IMR-90 (cell line): Measurements from ENCODE around the gene B9D1. TPM values are rescaled to one million over a fixed set of nuclear protein-coding genes. Genes with fewer than 3 reads are reported as not detected.

Source experiments
- ATAC-seq: fragments of 200-7000 bp; cut with Tn5 transposase; 2 replicates; pipeline ENCODE4 v1.9.1; 2020; ENCODE audit warnings: low read depth, mild to moderate bottlenecking, moderate library complexity
- BruUV-seq: library from RNA; stranded (reverse); fragments of 400-500 nt; replicated peaks from 2 replicates; lab custom pipeline; 2021; lab: Mats Ljungman, UMichigan
- CTCF ChIA-PET: fragments of 300-600 bp; formaldehyde crosslinking; extraction: SDS; loops from one replicate; lab custom pipeline; 2021; ENCODE audit warnings: antibody characterized with exemption; lab: Yijun Ruan, JAX
- POLR2A ChIA-PET: fragments of 300-600 bp; sonication (Branson Sonifier 250); formaldehyde crosslinking; loops from one replicate; lab custom pipeline; 2022; ENCODE audit warnings: antibody characterized with exemption; ENCODE audit not compliant: unreplicated experiment; lab: Charles Lee
- DNase-seq: peaks from one replicate; pipeline ENCODE4 v3.0.0; 2013
- H2AFZ ChIP-seq: replicated peaks from 2 replicates; pipeline ENCODE3; 2013; ENCODE audit warnings: low read length, mild to moderate bottlenecking; ENCODE audit not compliant: poor library complexity
- H2AK5ac ChIP-seq: 2 replicates; pipeline ENCODE4 v1.6.1; 2013; ENCODE audit warnings: low read depth, low read length, inconsistent platforms
- H2AK9ac ChIP-seq: replicated peaks from 2 replicates; pipeline ENCODE3; 2013; ENCODE audit warnings: mild to moderate bottlenecking, low read depth, low read length, moderate library complexity; ENCODE audit not compliant: poor library complexity
- H2BK120ac ChIP-seq: 2 replicates; pipeline ENCODE4 v1.6.1; 2013; ENCODE audit warnings: low read depth, low read length, inconsistent platforms
- H2BK15ac ChIP-seq: 3 replicates; pipeline ENCODE4 v1.6.1; 2013; ENCODE audit warnings: low read depth, low read length, inconsistent platforms
- H2BK20ac ChIP-seq: 2 replicates; pipeline ENCODE4 v1.6.1; 2013; ENCODE audit warnings: low read depth, mild to moderate bottlenecking, inconsistent platforms, low read length, moderate library complexity
- H2BK5ac ChIP-seq: 2 replicates; pipeline ENCODE4 v1.6.1; 2013; ENCODE audit warnings: mild to moderate bottlenecking, low read depth, low read length, inconsistent platforms; ENCODE audit not compliant: poor library complexity, severe bottlenecking
- H3K14ac ChIP-seq: replicated peaks from 2 replicates; pipeline ENCODE4 v1.6.1; 2013; ENCODE audit warnings: low read depth, low read length, inconsistent platforms
- H3K18ac ChIP-seq: 2 replicates; pipeline ENCODE4 v1.6.1; 2013; ENCODE audit warnings: low read depth, low read length, control low read depth
- H3K23ac ChIP-seq: 2 replicates; pipeline ENCODE4 v1.6.1; 2013; ENCODE audit warnings: low read depth, low read length, inconsistent platforms
- H3K27ac ChIP-seq: 2 replicates; pipeline ENCODE4 v1.5.1; 2013; ENCODE audit warnings: mild to moderate bottlenecking, control low read depth, low read length; ENCODE audit not compliant: insufficient read depth
- H3K27me3 ChIP-seq: 2 replicates; pipeline ENCODE4 v1.6.1; 2013; ENCODE audit warnings: low read length; ENCODE audit not compliant: control insufficient read depth, insufficient read depth
- H3K36me3 ChIP-seq: 2 replicates; pipeline ENCODE4 v1.6.1; 2013; ENCODE audit warnings: low read length, mixed read lengths; ENCODE audit not compliant: control insufficient read depth, insufficient read depth
- H3K4ac ChIP-seq: 2 replicates; pipeline ENCODE4 v1.6.1; 2013; ENCODE audit warnings: low read depth, low read length, inconsistent platforms
- H3K4me1 ChIP-seq: 2 replicates; pipeline ENCODE4 v1.6.1; 2013; ENCODE audit warnings: low read length, mixed read lengths; ENCODE audit not compliant: control insufficient read depth, insufficient read depth
- H3K4me2 ChIP-seq: 2 replicates; pipeline ENCODE4 v1.6.1; 2013; ENCODE audit warnings: low read depth, mild to moderate bottlenecking, control low read depth, low read length, moderate library complexity
- H3K4me3 ChIP-seq: 2 replicates; pipeline ENCODE4 v1.5.1; 2013; ENCODE audit warnings: low read depth, mild to moderate bottlenecking, control low read depth, low read length, moderate library complexity; ENCODE audit not compliant: insufficient read depth
- H3K56ac ChIP-seq: 2 replicates; pipeline ENCODE4 v1.6.1; 2013; ENCODE audit warnings: low read length, inconsistent platforms; ENCODE audit not compliant: insufficient read depth; ENCODE audit errors: extremely low read depth
- H3K79me1 ChIP-seq, 2 experiments: 2 replicates each; pipeline ENCODE4 v1.6.1; 2013; ENCODE audit warnings: low read length in 2 of 2, inconsistent platforms in 1 of 2, low read depth in 1 of 2
- H3K9ac ChIP-seq: 2 replicates; pipeline ENCODE4 v1.6.1; 2013; ENCODE audit warnings: low read depth, low read length, control low read depth
- H3K9me1 ChIP-seq: 2 replicates; pipeline ENCODE4 v1.6.1; 2013; ENCODE audit warnings: low read length, inconsistent platforms; ENCODE audit not compliant: insufficient read depth
- H3K9me3 ChIP-seq: 2 replicates; pipeline ENCODE4 v1.6.1; 2013; ENCODE audit warnings: low read length; ENCODE audit not compliant: control insufficient read depth, insufficient read depth
- H4K20me1 ChIP-seq: 2 replicates; pipeline ENCODE4 v1.6.1; 2013; ENCODE audit warnings: low read length, inconsistent platforms; ENCODE audit not compliant: insufficient read depth
- H4K5ac ChIP-seq: 2 replicates; pipeline ENCODE4 v1.6.1; 2013; ENCODE audit warnings: mild to moderate bottlenecking, low read depth, low read length, control low read depth
- H4K8ac ChIP-seq, 2 experiments: 2 replicates each; pipeline ENCODE4 v1.6.1; 2013; ENCODE audit warnings: low read depth in 2 of 2, low read length in 2 of 2, control low read depth in 1 of 2, inconsistent platforms in 1 of 2
- H4K91ac ChIP-seq: 2 replicates; pipeline ENCODE4 v1.6.1; 2013; ENCODE audit warnings: low read depth, low read length, inconsistent platforms; ENCODE audit not compliant: insufficient read depth
- BHLHE40 ChIP-seq: fragments of 150-350 bp; IDR thresholded peaks from 2 replicates; pipeline ENCODE4 v1.6.1; 2016; ENCODE audit warnings: mild to moderate bottlenecking, low read depth, low read length
- CEBPB ChIP-seq: IDR thresholded peaks from 2 replicates; pipeline ENCODE4 v1.6.1; 2012; ENCODE audit warnings: low read depth, low read length, improper control_type of control experiment
- CHD1 ChIP-seq: IDR thresholded peaks from 2 replicates; pipeline ENCODE4 v1.6.1; 2012; ENCODE audit warnings: low read depth, low read length, improper control_type of control experiment
- CTCF ChIP-seq: conservative IDR thresholded peaks from 2 replicates; pipeline ENCODE4 v1.5.1; 2012; ENCODE audit warnings: mild to moderate bottlenecking, low read depth, low read length, improper control_type of control experiment
- FOS ChIP-seq: fragments of 150-350 bp; IDR thresholded peaks from 2 replicates; pipeline ENCODE4 v1.6.1; 2016; ENCODE audit warnings: low read depth, low read length
- MAFK ChIP-seq: IDR thresholded peaks from 2 replicates; pipeline ENCODE4 v1.6.1; 2012; ENCODE audit warnings: low read depth, low read length, improper control_type of control experiment
- MAZ ChIP-seq: IDR thresholded peaks from 2 replicates; pipeline ENCODE4 v1.6.1; 2012; ENCODE audit warnings: low read depth, mild to moderate bottlenecking, low read length, improper control_type of control experiment, moderate library complexity, borderline replicate concordance
- MXI1 ChIP-seq: IDR thresholded peaks from 2 replicates; pipeline ENCODE4 v1.6.1; 2012; ENCODE audit warnings: low read depth, mild to moderate bottlenecking, low read length, moderate library complexity, borderline replicate concordance
- NFE2L2 ChIP-seq: fragments of 150-350 bp; IDR thresholded peaks from 2 replicates; pipeline ENCODE4 v1.6.1; 2016; ENCODE audit warnings: low read depth, mild to moderate bottlenecking, low read length
- POLR2A ChIP-seq: IDR thresholded peaks from 2 replicates; pipeline ENCODE4 v1.6.1; 2012; ENCODE audit warnings: mild to moderate bottlenecking, low read depth, low read length
- RAD21 ChIP-seq: IDR thresholded peaks from 2 replicates; pipeline ENCODE4 v1.6.1; 2012; ENCODE audit warnings: low read length, improper control_type of control experiment
- RCOR1 ChIP-seq: IDR thresholded peaks from 2 replicates; pipeline ENCODE4 v1.6.1; 2012; ENCODE audit warnings: mild to moderate bottlenecking, low read length, improper control_type of control experiment; ENCODE audit not compliant: insufficient replicate concordance
- RFX5 ChIP-seq: IDR thresholded peaks from 2 replicates; pipeline ENCODE4 v1.8.0; 2012; ENCODE audit warnings: low read depth, mild to moderate bottlenecking, low read length, moderate library complexity
- SMC3 ChIP-seq: fragments of 150-350 bp; IDR thresholded peaks from 2 replicates; pipeline ENCODE4 v1.6.1; 2016; ENCODE audit warnings: low read depth, mild to moderate bottlenecking, antibody characterized with exemption, low read length, moderate library complexity
- WGBS, 2 experiments: methylation state at CpG; one replicate each; pipeline versions ENCODE4 v1.1.5 to v1.1.7; 2013; ENCODE audit warnings: missing lambda C conversion rate in 2 of 2; ENCODE audit not compliant: insufficient read length in 1 of 2; ENCODE audit errors: extremely low coverage in 2 of 2; 5-methylcytosine and 5-hydroxymethylcytosine counted together
- dilution Hi-C: fragments of 300-500 bp; cut with HindIII; formaldehyde crosslinking; loops from one replicate; pipeline ENCODE4 v1.14.3; 2018; ENCODE audit warnings: low sequenced_read_pairs; ENCODE audit not compliant: unreplicated experiment
- in situ Hi-C: fragments of 300-500 bp; cut with MboI; formaldehyde crosslinking; loops from 3 replicates; pipeline ENCODE4 v1.14.3; 2019; ENCODE audit warnings: low sequenced_read_pairs, inconsistent platforms, mixed read lengths
- intact Hi-C: fragments of 100-400 bp; cut with micrococcal nuclease; formaldehyde crosslinking; loops from 2 replicates; pipeline ENCODE4 v1.10.0; 2022
- polyA plus RNA-seq, 3 experiments: library from polyadenylated mRNA; depleted of rRNA; stranded (reverse); fragments of >200 nt; gene quantifications; 2 replicates each; pipeline ENCODE4 v1.2.3, GENCODE V29; 2012; ENCODE audit warnings: low replicate concordance in 1 of 3
- total RNA-seq: library from RNA; depleted of rRNA; stranded (reverse); fragments of >200 nt; gene quantifications from 2 replicates; pipeline ENCODE4 v1.2.3, GENCODE V29; 2012
- TF ChIP-seq, protein P1 (sequence below): fragments of 150-350 bp; IDR thresholded peaks from 2 replicates; pipeline ENCODE4 v1.6.1; 2016; ENCODE audit warnings: low read depth, mild to moderate bottlenecking, low read length, moderate library complexity, borderline replicate concordance
- TF ChIP-seq, protein P2 (sequence below): fragments of 150-350 bp; IDR thresholded peaks from 2 replicates; pipeline ENCODE4 v1.6.1; 2017; ENCODE audit warnings: mild to moderate bottlenecking, antibody characterized with exemption, low read length, low read depth

Gene B9D1
- total and polyA plus RNA-seq, 2 of the 4 experiments (the other 2 are of a cell fraction), result 42.5 to 43.8 TPM

- ATAC-seq (no peak), DNase-seq (no peak)
- no peak overlapping the region for H3K18ac ChIP-seq
- dilution Hi-C loops (no loop called here), intact Hi-C loops (no loop called here), in situ Hi-C loops (no loop called here)
- no peak overlapping the region for H2BK120ac ChIP-seq
- ChIA-PET POLR2A (no interaction called here), CTCF (no interaction called here)
- TF ChIP-seq CHD1 (no peak), CEBPB (no peak), RAD21 (no peak), MAFK (no peak), BHLHE40 (no peak), MAZ (no peak), NFE2L2 (no peak), RCOR1 (no peak), POLR2A (no peak), FOS (no peak), CTCF (no peak), MXI1 (no peak), RFX5 (no peak), SMC3 (no peak)
- TF ChIP-seq, protein P1, sequence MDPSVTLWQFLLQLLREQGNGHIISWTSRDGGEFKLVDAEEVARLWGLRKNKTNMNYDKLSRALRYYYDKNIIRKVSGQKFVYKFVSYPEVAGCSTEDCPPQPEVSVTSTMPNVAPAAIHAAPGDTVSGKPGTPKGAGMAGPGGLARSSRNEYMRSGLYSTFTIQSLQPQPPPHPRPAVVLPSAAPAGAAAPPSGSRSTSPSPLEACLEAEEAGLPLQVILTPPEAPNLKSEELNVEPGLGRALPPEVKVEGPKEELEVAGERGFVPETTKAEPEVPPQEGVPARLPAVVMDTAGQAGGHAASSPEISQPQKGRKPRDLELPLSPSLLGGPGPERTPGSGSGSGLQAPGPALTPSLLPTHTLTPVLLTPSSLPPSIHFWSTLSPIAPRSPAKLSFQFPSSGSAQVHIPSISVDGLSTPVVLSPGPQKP, result no peak
- TF ChIP-seq, protein P2, sequence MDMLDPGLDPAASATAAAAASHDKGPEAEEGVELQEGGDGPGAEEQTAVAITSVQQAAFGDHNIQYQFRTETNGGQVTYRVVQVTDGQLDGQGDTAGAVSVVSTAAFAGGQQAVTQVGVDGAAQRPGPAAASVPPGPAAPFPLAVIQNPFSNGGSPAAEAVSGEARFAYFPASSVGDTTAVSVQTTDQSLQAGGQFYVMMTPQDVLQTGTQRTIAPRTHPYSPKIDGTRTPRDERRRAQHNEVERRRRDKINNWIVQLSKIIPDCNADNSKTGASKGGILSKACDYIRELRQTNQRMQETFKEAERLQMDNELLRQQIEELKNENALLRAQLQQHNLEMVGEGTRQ, result no peak
- H2BK15ac ChIP-seq, result no peak overlapping the region
- H3K27me3 ChIP-seq, result no peaks in the 10 kb centered on the region
- BruUV-seq, result no TSS peak
- H3K4me3 ChIP-seq, result no peak overlapping the region
- no peak overlapping the region for H3K14ac ChIP-seq
- H2BK20ac ChIP-seq, result no peak overlapping the region
- H3K56ac ChIP-seq, result no peak overlapping the region
- no peak overlapping the region for H3K9ac ChIP-seq
- H4K5ac ChIP-seq, result no peak overlapping the region
- H3K9me3 ChIP-seq, result no peaks in the 10 kb centered on the region
- H3K79me1 ChIP-seq, result peaks cover 6 to 40% of the 10 kb centered on the region in 2 experiments; a peak in 3 of 4 replicates
- H3K36me3 ChIP-seq, result peaks cover 35% of the 10 kb centered on the region
- H2AK9ac ChIP-seq, result no peak overlapping the region
- H2BK5ac ChIP-seq, result no peak overlapping the region
- H3K4ac ChIP-seq, result no peak overlapping the region
- no CpG with 5 or more reads among the region's 4 CpGs for WGBS, 2 experiments
- peaks cover 4% of the 10 kb centered on the region; the same call in 1 of the 2 replicates for H4K20me1 ChIP-seq
- no peak overlapping the region for H3K4me2 ChIP-seq
- peaks cover 11% of the 10 kb centered on the region for H3K4me1 ChIP-seq
- H3K27ac ChIP-seq, result no peak overlapping the region
- no peak overlapping the region for H2AK5ac ChIP-seq
- H3K9me1 ChIP-seq, result peaks cover 15% of the 10 kb centered on the region
- H4K8ac ChIP-seq, result no peak overlapping the region
- H4K91ac ChIP-seq, result no peak overlapping the region
- H3K23ac ChIP-seq, result no peak overlapping the region
- no peak overlapping the region for H2AFZ ChIP-seq
These were observed 47.4 kb downstream of the B9D1 start for GRCh38 chr17:19315104-19315503.
